SH-SY5Y (cell line): ENCODE data around the gene LIMK1.

Source experiments
- GATA2 ChIP-seq: IDR thresholded peaks from 2 replicates; pipeline ENCODE4 v1.6.1; 2011; ENCODE audit warnings: mild to moderate bottlenecking, low read depth, low read length
- GATA3 ChIP-seq: IDR thresholded peaks from 2 replicates; pipeline ENCODE4 v1.6.1; 2011; ENCODE audit warnings: low read depth, mild to moderate bottlenecking, low read length, moderate library complexity

DNA sequence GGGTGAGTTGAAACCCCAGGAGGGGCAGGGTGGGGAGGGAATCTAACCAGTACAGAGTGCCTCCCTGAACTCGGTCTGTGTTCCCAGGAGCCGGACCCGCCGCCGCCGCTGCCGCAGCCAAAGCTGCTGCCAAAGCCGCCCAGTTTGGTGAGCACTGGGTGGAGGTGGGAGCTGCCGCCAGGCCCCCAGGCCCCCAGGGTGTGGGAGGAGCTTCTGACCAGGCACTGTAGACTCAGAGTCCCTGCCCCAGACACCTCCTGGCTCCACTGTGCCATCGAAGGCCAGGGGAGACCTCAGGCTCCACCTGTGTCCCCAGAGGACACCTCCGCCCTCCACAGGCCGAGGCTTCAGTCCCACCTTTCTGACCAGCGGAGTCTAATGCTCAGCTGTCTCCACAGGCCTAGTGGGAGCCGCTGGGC lies 20.4 kb upstream of the LIMK1 start:
- TF ChIP-seq GATA2, result no peak
- no peak for TF ChIP-seq GATA3
